ENCODE results near the gene SREK1IP1. TPM values are rescaled to one million over a fixed set of nuclear protein-coding genes. Genes with fewer than 3 reads are reported as not detected.

SREK1IP1 gene
- 16.5 and 28.7 TPM in 2 replicates for total RNA-seq (2016; rRNA removed; fragmentation: Illumina TruSeq; extraction: Trizol)
- total RNA-seq (2016; cell fraction: cytosol; rRNA removed; fragmentation: Illumina TruSeq; extraction: Trizol; ENCODE audit: low read depth), result 6.4 and 6.6 TPM in 2 replicates
- total RNA-seq (2016; cell fraction: insoluble cytoplasmic fraction; rRNA removed; fragmentation: Illumina TruSeq; extraction: Trizol), result 17.0 and 29.2 TPM in 2 replicates
- 7.9 and 10.2 TPM in 2 replicates for total RNA-seq (2016; cell fraction: membrane; rRNA removed; fragmentation: Illumina TruSeq; extraction: Trizol)
- total RNA-seq (2016; cell fraction: nucleus; rRNA removed; fragmentation: Illumina TruSeq; extraction: Trizol), result 8.1 and 8.2 TPM in 2 replicates
- polyA plus RNA-seq (2011; rRNA removed), result 3.1 and 3.4 TPM in 2 replicates
- 2.2 and 2.4 TPM in 2 replicates for polyA plus RNA-seq (2011; cell fraction: cytosol; rRNA removed)
- 1.6 and 2.1 TPM in 2 replicates for polyA plus RNA-seq (2011; cell fraction: nucleus; rRNA removed)
- polyA plus RNA-seq (2012), result 6.5 TPM in 2 replicates
- 8.4 and 10.6 TPM in 2 replicates for polyA plus RNA-seq (2016; cell fraction: cytosol; fragmentation: Illumina TruSeq; extraction: Trizol; ENCODE audit: low read depth)
- 29.2 and 29.3 TPM in 2 replicates for polyA plus RNA-seq (2016; cell fraction: insoluble cytoplasmic fraction; fragmentation: Illumina TruSeq; extraction: Trizol; ENCODE audit: low read depth)
- polyA plus RNA-seq (2016; cell fraction: membrane; fragmentation: Illumina TruSeq; extraction: Trizol; ENCODE audit: low read depth), result 5.6 and 7.3 TPM in 2 replicates
- polyA plus RNA-seq (2016; cell fraction: nucleus; fragmentation: Illumina TruSeq; extraction: Trizol; ENCODE audit: insufficient read depth, low read depth), result 11.1 and 13.0 TPM in 2 replicates
- 1.8 and 5.9 TPM in 2 replicates for polyA minus RNA-seq (2011; rRNA and poly(A)+ RNA removed; ENCODE audit: low replicate concordance)
- 4.6 and 6.5 TPM in 2 replicates for polyA minus RNA-seq (2011; cell fraction: cytosol; rRNA and poly(A)+ RNA removed)
- 7.6 and 9.9 TPM in 2 replicates for polyA minus RNA-seq (2011; cell fraction: nucleus; rRNA and poly(A)+ RNA removed)
- percentile 83 among the genes with signal in this experiment for Bru-seq, nascent RNA
- percentile 83 among the genes with signal in this experiment for BruChase-seq, experiment 1, labeled RNA remaining after a 6-hour chase
- percentile 76 among the genes with signal in this experiment for BruChase-seq, experiment 2, labeled RNA remaining after a 2-hour chase
- long read RNA-seq, experiment 1, full-length matches to known transcripts, result 25 of 36 reads
- long read RNA-seq, experiment 1, partial matches to known transcripts, result 8 of 36 reads
- long read RNA-seq, experiment 1, other reads (novel, unspliced or antisense), result 3 of 36 reads
- long read RNA-seq, experiment 2, full-length matches to known transcripts, result 8 of 29 reads
- long read RNA-seq, experiment 2, partial matches to known transcripts, result 1 of 29 reads
- long read RNA-seq, experiment 2, other reads (novel, unspliced or antisense), result 20 of 29 reads

DNA sequence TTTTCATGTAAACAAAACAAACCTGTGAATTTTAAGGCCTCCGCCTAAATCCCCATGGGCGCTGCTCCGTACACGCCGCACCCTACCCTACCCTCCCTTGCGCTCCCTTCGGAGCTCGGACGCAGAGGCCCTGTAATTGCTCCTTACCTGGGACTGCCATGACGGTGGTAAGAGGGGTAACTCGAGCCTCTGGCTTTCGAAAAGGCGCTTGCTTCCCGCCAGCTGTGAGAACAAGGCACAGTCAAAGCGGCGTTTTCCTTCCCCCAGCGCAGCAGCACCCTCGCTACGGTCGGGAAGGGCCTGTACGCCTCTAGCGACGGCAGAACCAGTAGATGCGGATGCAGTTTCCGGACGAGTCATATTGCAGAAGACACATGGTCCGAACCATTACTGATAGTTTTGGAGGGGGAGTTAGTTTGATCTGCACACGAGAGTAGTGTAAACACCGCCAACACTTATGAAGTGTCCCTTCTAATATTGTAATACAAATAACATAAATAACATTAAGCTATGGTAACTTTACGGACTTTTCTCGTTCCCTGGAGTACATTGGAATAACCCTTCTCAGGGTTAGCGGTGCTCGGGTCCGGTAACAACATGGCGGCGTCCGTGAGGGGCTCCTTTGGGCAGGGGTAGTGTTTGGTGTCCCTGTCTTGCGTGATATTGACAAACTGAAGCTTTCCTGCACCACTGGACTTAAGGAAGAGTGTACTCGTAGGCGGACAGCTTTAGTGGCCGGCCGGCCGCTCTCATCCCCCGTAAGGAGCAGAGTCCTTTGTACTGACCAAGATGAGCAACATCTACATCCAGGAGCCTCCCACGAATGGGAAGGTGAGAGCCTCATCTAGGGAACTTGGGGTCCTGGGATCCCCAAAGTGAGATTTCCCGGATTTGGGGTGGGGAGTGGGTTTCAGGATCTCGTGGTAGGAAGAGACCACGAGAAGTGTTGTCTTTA lies at the start of gene SREK1IP1, which contains the start of gene CWC27:
SREK1IP1 (minus strand) TSS at position 334 of the 955 bp plus-strand sequence; CDS start at position 160, 174 bp downstream.
CWC27 (plus strand) TSS at position 573 of the 955 bp plus-strand sequence; CDS start at position 790, 217 bp downstream.
- peak within 1 kb of the TSS; percentile 96 for H3K27ac ChIP-seq (ENCODE audit: extremely low read length, insufficient read depth, low read length)
- ATAC-seq, result peak; percentile 99
- intact Hi-C loops (cut with micrococcal nuclease; ENCODE audit: unreplicated experiment) (loop anchor here (5.0 kb wide), 1 partner anchor 131 kb away; no protein-coding TSS in a partner anchor), in situ Hi-C loops (cut with HindIII; ENCODE audit: extremely low pct_ligation_motif_present, low pct_unique_long_range_greater_than_20kb) (no loop called here)
- POLR2A ChIA-PET, result no interaction called here
- FAIRE-seq, result peak; percentile 60
- CTCF ChIA-PET (ENCODE audit: low intra/inter-chr PET ratio, low total read pairs), result no interaction called here
- H2AFZ ChIP-seq (ENCODE audit: low read length), result peak within 1 kb of the TSS; percentile 99
- WGBS (ENCODE audit: low lambda C conversion rate), result under 1% methylated on average over 34 of the region's 48 CpGs
- H3K27me3 ChIP-seq (ENCODE audit: control insufficient read depth in 1 of 2, insufficient read depth in 2 of 2, low read length in 2 of 2), result no peaks in the 10 kb centered on the region; a peak in 1 of 5 replicates
- peaks cover 39% of the 10 kb centered on the region for H3K4me1 ChIP-seq (ENCODE audit: insufficient read depth, low read length)
- peak within 1 kb of the TSS; percentile 93 for H3K4me2 ChIP-seq (ENCODE audit: low read depth, low read length)
- no peaks in the 10 kb centered on the region for H4K20me1 ChIP-seq (ENCODE audit: insufficient read depth, low read length)
- peaks cover 64% of the 10 kb centered on the region for H3K79me2 ChIP-seq (ENCODE audit: insufficient read depth, low read length)
- BruUV-seq (replicated peaks), result no TSS peak
- H3K9me3 ChIP-seq (ENCODE audit: low read length), result no peaks in the 10 kb centered on the region
- peak within 1 kb of the TSS; percentile 91 to 99 (median 98) for H3K4me3 ChIP-seq (replicated peaks in 1 of 3; ENCODE audit: insufficient read depth in 1 of 3, low read depth in 2 of 3, low read length in 3 of 3)
- peaks cover 0 to 22% of the 10 kb centered on the region in 2 experiments; a peak in 1 of 5 replicates for H3K36me3 ChIP-seq (replicated peaks in 1 of 2; ENCODE audit: control insufficient read depth in 1 of 2, insufficient read depth in 2 of 2, low read length in 2 of 2)
- DNase-seq (ENCODE audit: low spot score), result peak; percentile 87
- peak within 1 kb of the TSS; percentile 97 for H3K9ac ChIP-seq (ENCODE audit: insufficient read depth, low read depth, low read length)
- TF ChIP-seq, protein P1, sequence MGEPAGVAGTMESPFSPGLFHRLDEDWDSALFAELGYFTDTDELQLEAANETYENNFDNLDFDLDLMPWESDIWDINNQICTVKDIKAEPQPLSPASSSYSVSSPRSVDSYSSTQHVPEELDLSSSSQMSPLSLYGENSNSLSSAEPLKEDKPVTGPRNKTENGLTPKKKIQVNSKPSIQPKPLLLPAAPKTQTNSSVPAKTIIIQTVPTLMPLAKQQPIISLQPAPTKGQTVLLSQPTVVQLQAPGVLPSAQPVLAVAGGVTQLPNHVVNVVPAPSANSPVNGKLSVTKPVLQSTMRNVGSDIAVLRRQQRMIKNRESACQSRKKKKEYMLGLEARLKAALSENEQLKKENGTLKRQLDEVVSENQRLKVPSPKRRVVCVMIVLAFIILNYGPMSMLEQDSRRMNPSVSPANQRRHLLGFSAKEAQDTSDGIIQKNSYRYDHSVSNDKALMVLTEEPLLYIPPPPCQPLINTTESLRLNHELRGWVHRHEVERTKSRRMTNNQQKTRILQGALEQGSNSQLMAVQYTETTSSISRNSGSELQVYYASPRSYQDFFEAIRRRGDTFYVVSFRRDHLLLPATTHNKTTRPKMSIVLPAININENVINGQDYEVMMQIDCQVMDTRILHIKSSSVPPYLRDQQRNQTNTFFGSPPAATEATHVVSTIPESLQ (CRISPR knock-in tag; conservative IDR thresholded peaks at IDR 0.05), result peak; percentile 25; the same call in 1 of the 2 replicates
- TF ChIP-seq SPEN (CRISPR knock-in tag; IDR thresholded peaks at IDR 0.05; ENCODE audit: low read depth) (peak; percentile 83), ARNT2 (CRISPR knock-in tag; IDR thresholded peaks at IDR 0.05; ENCODE audit: low read depth) (peak; percentile 75), ZNF24 (IDR thresholded peaks at IDR 0.05) (no peak)
- TF ChIP-seq, protein P2, sequence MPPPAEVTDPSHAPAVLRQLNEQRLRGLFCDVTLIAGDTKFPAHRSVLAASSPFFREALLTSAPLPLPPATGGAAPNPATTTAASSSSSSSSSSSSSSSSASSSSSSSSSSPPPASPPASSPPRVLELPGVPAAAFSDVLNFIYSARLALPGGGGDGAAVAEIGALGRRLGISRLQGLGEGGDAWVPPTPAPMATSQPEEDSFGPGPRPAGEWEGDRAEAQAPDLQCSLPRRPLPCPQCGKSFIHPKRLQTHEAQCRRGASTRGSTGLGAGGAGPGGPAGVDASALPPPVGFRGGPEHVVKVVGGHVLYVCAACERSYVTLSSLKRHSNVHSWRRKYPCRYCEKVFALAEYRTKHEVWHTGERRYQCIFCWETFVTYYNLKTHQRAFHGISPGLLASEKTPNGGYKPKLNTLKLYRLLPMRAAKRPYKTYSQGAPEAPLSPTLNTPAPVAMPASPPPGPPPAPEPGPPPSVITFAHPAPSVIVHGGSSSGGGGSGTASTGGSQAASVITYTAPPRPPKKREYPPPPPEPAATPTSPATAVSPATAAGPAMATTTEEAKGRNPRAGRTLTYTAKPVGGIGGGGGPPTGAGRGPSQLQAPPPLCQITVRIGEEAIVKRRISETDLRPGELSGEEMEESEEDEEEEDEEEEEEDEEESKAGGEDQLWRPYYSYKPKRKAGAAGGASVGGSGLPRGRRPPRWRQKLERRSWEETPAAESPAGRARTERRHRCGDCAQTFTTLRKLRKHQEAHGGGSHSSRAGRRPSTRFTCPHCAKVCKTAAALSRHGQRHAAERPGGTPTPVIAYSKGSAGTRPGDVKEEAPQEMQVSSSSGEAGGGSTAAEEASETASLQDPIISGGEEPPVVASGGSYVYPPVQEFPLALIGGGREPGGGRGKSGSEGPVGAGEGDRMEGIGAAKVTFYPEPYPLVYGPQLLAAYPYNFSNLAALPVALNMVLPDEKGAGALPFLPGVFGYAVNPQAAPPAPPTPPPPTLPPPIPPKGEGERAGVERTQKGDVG (CRISPR knock-in tag; IDR thresholded peaks at IDR 0.05; ENCODE audit: borderline replicate concordance), result no peak
- TF ChIP-seq, protein P3, sequence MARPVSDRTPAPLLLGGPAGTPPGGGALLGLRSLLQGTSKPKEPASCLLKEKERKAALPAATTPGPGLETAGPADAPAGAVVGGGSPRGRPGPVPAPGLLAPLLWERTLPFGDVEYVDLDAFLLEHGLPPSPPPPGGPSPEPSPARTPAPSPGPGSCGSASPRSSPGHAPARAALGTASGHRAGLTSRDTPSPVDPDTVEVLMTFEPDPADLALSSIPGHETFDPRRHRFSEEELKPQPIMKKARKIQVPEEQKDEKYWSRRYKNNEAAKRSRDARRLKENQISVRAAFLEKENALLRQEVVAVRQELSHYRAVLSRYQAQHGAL (CRISPR knock-in tag; IDR thresholded peaks at IDR 0.05; ENCODE audit: not compliant biosample characterization), result no peak
- TF ChIP-seq, protein P4, sequence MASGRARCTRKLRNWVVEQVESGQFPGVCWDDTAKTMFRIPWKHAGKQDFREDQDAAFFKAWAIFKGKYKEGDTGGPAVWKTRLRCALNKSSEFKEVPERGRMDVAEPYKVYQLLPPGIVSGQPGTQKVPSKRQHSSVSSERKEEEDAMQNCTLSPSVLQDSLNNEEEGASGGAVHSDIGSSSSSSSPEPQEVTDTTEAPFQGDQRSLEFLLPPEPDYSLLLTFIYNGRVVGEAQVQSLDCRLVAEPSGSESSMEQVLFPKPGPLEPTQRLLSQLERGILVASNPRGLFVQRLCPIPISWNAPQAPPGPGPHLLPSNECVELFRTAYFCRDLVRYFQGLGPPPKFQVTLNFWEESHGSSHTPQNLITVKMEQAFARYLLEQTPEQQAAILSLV (CRISPR knock-in tag; IDR thresholded peaks at IDR 0.05; ENCODE audit: borderline replicate concordance), result peak; percentile 25
